ENCODE data around the gene RBKS.
A peak's percentile ranks its signal among the peaks of the same experiment; 100 is the strongest.
"Not testable (repeated sequence)": the region's sequence is repeated elsewhere in the genome, so short reads cannot be mapped to it uniquely, and the experiment has no call there.

Gene RBKS

GRCh38 chr2:27756091-27756490, 134.1 kb downstream of the RBKS start:
- no peak for DNase-seq

GRCh38 chr2:27754831-27755230, 135.4 kb downstream of the RBKS start:
- DNase-seq = no peak

GRCh38 chr2:27754138-27754588, 136.0 kb downstream of the RBKS start:
- peak; percentile 65 for DNase-seq

GRCh38 chr2:27752551-27753237, 137.5 kb downstream of the RBKS start:
- DNase-seq = no peak

GRCh38 chr2:27751377-27751776, 138.8 kb downstream of the RBKS start:
- no peak for DNase-seq

- DNase-seq = not testable (repeated sequence)
Measured at GRCh38 chr2:27748803-27749554, 141.2 kb downstream of the RBKS start.

- DNase-seq = no peak
Measured at GRCh38 chr2:27747827-27748352, 142.3 kb downstream of the RBKS start.

- no peak for DNase-seq
Measured at GRCh38 chr2:27746325-27746724, 143.9 kb downstream of the RBKS start.

GRCh38 chr2:27745494-27745893, 144.7 kb downstream of the RBKS start:
- not testable (repeated sequence) for DNase-seq

GRCh38 chr2:27742571-27742970, 147.6 kb downstream of the RBKS start:
- DNase-seq = no peak

GRCh38 chr2:27741673-27742072, 148.5 kb downstream of the RBKS start:
- DNase-seq = no peak

- no peak for DNase-seq
Measured at GRCh38 chr2:27739058-27739373, 151.2 kb downstream of the RBKS start.

GRCh38 chr2:27738349-27739057, 151.7 kb downstream of the RBKS start:
- DNase-seq = no peak

- DNase-seq = no peak
Measured at GRCh38 chr2:27737676-27738348, 152.4 kb downstream of the RBKS start.

- no peak for DNase-seq
Measured at GRCh38 chr2:27736890-27737204, 153.3 kb downstream of the RBKS start.

- no peak for DNase-seq
Measured at GRCh38 chr2:27736031-27736889, 153.9 kb downstream of the RBKS start.

GRCh38 chr2:27735263-27735904, 154.8 kb downstream of the RBKS start:
- peak; percentile 75 for DNase-seq

GRCh38 chr2:27734305-27734704, 155.9 kb downstream of the RBKS start:
- DNase-seq = no peak

Measured in CD4-positive, alpha-beta T cell treated with Interleukin-6 for 4 hours (primary cell).